Measurements from ENCODE around the gene PAQR5. TPM values are rescaled to one million over a fixed set of nuclear protein-coding genes. Genes with fewer than 3 reads are reported as not detected.

PAQR5 gene
- total RNA-seq, 1 experiment from 2014 or later, result 2.0 TPM

DNA sequence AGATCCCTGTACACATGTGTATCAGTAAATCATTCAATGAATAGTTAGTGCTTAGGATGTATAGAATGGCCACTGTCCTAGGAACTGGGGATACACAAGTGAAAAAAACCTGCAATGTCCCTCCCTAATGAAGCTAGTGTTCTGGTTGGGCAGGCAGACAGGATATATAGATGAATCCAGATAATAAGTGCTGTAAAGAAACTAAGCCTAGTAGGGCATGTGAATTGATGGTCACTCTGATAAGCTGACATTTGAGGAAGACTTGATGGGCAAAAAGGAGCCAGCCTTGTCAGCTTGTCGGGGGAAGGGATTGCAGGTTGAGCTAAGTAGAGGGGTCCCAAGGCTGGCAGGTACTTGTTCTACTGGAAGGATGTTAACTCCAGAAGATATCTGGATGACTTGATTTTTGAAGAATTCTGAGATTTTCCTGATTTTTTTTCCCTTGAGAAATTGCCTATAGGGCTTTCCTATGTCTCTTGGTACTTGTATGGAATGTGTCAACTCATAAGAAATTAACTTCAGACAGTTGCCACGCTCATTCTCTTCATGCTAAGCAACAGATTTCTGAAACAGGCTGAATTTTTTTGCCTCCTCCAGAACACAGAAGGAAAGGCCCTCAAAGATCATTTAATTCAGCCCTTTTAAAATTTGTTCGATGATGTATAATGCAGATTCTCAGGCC, 109.1 kb downstream of the PAQR5 start:
- TF ChIP-seq, protein P1, sequence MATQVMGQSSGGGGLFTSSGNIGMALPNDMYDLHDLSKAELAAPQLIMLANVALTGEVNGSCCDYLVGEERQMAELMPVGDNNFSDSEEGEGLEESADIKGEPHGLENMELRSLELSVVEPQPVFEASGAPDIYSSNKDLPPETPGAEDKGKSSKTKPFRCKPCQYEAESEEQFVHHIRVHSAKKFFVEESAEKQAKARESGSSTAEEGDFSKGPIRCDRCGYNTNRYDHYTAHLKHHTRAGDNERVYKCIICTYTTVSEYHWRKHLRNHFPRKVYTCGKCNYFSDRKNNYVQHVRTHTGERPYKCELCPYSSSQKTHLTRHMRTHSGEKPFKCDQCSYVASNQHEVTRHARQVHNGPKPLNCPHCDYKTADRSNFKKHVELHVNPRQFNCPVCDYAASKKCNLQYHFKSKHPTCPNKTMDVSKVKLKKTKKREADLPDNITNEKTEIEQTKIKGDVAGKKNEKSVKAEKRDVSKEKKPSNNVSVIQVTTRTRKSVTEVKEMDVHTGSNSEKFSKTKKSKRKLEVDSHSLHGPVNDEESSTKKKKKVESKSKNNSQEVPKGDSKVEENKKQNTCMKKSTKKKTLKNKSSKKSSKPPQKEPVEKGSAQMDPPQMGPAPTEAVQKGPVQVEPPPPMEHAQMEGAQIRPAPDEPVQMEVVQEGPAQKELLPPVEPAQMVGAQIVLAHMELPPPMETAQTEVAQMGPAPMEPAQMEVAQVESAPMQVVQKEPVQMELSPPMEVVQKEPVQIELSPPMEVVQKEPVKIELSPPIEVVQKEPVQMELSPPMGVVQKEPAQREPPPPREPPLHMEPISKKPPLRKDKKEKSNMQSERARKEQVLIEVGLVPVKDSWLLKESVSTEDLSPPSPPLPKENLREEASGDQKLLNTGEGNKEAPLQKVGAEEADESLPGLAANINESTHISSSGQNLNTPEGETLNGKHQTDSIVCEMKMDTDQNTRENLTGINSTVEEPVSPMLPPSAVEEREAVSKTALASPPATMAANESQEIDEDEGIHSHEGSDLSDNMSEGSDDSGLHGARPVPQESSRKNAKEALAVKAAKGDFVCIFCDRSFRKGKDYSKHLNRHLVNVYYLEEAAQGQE (IDR thresholded peaks at IDR 0.05; ENCODE audit: insufficient read depth in 1 of 2, low read depth in 2 of 2, low read length in 1 of 2), result no peak
- TF ChIP-seq SIN3A (IDR thresholded peaks at IDR 0.05; ENCODE audit: borderline replicate concordance, insufficient read depth, low read depth, low read length) (no peak), POLR2AphosphoS5 (IDR thresholded peaks at IDR 0.05; ENCODE audit: low read depth, low read length) (no peak), TCF7L2 (IDR thresholded peaks at IDR 0.05; ENCODE audit: low read depth, low read length) (no peak)
- TF ChIP-seq, protein P2, sequence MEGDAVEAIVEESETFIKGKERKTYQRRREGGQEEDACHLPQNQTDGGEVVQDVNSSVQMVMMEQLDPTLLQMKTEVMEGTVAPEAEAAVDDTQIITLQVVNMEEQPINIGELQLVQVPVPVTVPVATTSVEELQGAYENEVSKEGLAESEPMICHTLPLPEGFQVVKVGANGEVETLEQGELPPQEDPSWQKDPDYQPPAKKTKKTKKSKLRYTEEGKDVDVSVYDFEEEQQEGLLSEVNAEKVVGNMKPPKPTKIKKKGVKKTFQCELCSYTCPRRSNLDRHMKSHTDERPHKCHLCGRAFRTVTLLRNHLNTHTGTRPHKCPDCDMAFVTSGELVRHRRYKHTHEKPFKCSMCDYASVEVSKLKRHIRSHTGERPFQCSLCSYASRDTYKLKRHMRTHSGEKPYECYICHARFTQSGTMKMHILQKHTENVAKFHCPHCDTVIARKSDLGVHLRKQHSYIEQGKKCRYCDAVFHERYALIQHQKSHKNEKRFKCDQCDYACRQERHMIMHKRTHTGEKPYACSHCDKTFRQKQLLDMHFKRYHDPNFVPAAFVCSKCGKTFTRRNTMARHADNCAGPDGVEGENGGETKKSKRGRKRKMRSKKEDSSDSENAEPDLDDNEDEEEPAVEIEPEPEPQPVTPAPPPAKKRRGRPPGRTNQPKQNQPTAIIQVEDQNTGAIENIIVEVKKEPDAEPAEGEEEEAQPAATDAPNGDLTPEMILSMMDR (IDR thresholded peaks at IDR 0.05), result no peak
- Histone ChIP-seq H3K4me1 (ENCODE audit: control insufficient read depth, insufficient read depth, low read length) (peaks cover 5% of the 10 kb centered on the region; the same call in 1 of the 2 replicates), H3K36me3 (ENCODE audit: control insufficient read depth, insufficient read depth, low read length) (no peaks in the 10 kb centered on the region), H3K27me3 (ENCODE audit: control insufficient read depth, insufficient read depth, low read length) (no peaks in the 10 kb centered on the region), H3K4me3 (ENCODE audit: low read depth in 2 of 2, low read length in 2 of 2) (no peak overlapping the region), H3K27ac (ENCODE audit: low read length) (no peak overlapping the region), H3K9me3 (ENCODE audit: control insufficient read depth, insufficient read depth, low read depth, low read length) (no peaks in the 10 kb centered on the region)
- DNase-seq (ENCODE audit: low read depth, low spot score) (no peak), ATAC-seq (no peak)
- no TSS peak for BruUV-seq (replicated peaks)
- ChIA-PET POLR2A (interaction anchor here (0.6 kb wide), 1 partner anchor 1532 kb away, joined by 8 read pairs; no protein-coding TSS in a partner anchor), CTCF (interaction anchor here (0.8 kb wide), 1 partner anchor 14 kb away, joined by 4 read pairs; no protein-coding TSS in a partner anchor)
- intact Hi-C loops (cut with micrococcal nuclease; ENCODE audit: unreplicated experiment), result no loop called here
- in situ Hi-C loops (cut with HindIII; ENCODE audit: low pct_unique_long_range_greater_than_20kb, low sequenced_read_pairs), result no loop called here

DNA sequence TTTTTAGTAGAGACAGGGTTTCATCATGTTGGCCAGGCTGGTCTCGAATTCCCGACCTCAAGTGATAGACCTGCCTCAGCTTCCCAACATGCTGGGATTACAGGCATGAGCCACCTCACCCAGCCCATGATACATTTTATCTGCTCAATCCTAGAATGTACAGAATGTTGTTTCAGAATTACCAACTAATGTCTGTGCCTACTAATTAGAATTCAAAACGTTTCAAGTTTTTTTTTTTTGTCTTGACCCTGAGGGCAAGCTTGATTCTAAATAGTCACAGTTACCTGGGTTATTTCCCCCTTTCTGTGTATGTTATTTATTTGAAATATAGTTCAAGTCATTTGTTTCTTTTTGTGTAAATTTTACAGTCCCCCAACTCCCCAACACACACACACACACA, 110.1 kb downstream of the PAQR5 start:
- TF ChIP-seq TCF7L2 (IDR thresholded peaks at IDR 0.05; ENCODE audit: low read depth, low read length) (no peak), POLR2AphosphoS5 (IDR thresholded peaks at IDR 0.05; ENCODE audit: low read depth, low read length) (no peak), SIN3A (IDR thresholded peaks at IDR 0.05; ENCODE audit: borderline replicate concordance, insufficient read depth, low read depth, low read length) (no peak)
- TF ChIP-seq, protein P2 (IDR thresholded peaks at IDR 0.05), result no peak
- TF ChIP-seq, protein P1 (IDR thresholded peaks at IDR 0.05; ENCODE audit: insufficient read depth in 1 of 2, low read depth in 2 of 2, low read length in 1 of 2), result no peak
- BruUV-seq (replicated peaks), result no TSS peak
- no peaks in the 10 kb centered on the region for H3K36me3 ChIP-seq (ENCODE audit: control insufficient read depth, insufficient read depth, low read length)
- no peak for DNase-seq (ENCODE audit: low read depth, low spot score)
- H3K27ac ChIP-seq (ENCODE audit: low read length), result no peak overlapping the region
- ATAC-seq, result no peak
- peaks cover 5% of the 10 kb centered on the region; the same call in 1 of the 2 replicates for H3K4me1 ChIP-seq (ENCODE audit: control insufficient read depth, insufficient read depth, low read length)
- no peaks in the 10 kb centered on the region for H3K27me3 ChIP-seq (ENCODE audit: control insufficient read depth, insufficient read depth, low read length)
- no peaks in the 10 kb centered on the region for H3K9me3 ChIP-seq (ENCODE audit: control insufficient read depth, insufficient read depth, low read depth, low read length)
- in situ Hi-C loops (cut with HindIII; ENCODE audit: low pct_unique_long_range_greater_than_20kb, low sequenced_read_pairs) (no loop called here), intact Hi-C loops (cut with micrococcal nuclease; ENCODE audit: unreplicated experiment) (no loop called here)
- ChIA-PET POLR2A (interaction anchor here (0.6 kb wide), 1 partner anchor 13 kb away, joined by 5 read pairs; no protein-coding TSS in a partner anchor), CTCF (no interaction called here)
- no peak overlapping the region for H3K4me3 ChIP-seq (ENCODE audit: low read depth in 2 of 2, low read length in 2 of 2)
